Measurements from ENCODE around the gene DPP6.

The DPP6 gene

GRCh38 chr7:154942691-154943090, 890.5 kb downstream of the DPP6 start:
- H3K27me3 ChIP-seq (ENCODE audit: control insufficient read depth in 1 of 2, insufficient read depth in 2 of 2, low read length in 2 of 2), result no peaks in the 10 kb centered on the region
- peaks cover 17 to 38% of the 10 kb centered on the region in 2 donors for H3K36me3 ChIP-seq (ENCODE audit: control insufficient read depth in 1 of 2, insufficient read depth in 2 of 2, low read length in 2 of 2)
- H3K9ac ChIP-seq (ENCODE audit: low read depth in 1 of 2, low read length in 2 of 2), result no peak overlapping the region
- H3K4me1 ChIP-seq (ENCODE audit: control insufficient read depth in 1 of 2, insufficient read depth in 2 of 2, low read length in 2 of 2), result no peaks in the 10 kb centered on the region
- no peaks in the 10 kb centered on the region for H3K9me3 ChIP-seq (ENCODE audit: control insufficient read depth in 1 of 2, low read length in 2 of 2)
- H3K4me3 ChIP-seq (ENCODE audit: low read depth in 1 of 2, low read length in 2 of 2), result no peak overlapping the region
- no peak overlapping the region for H3K27ac ChIP-seq (ENCODE audit: low read depth, low read length)
